ENCODE measurements around the gene OPA3.

- TF ChIP-seq POLR2A (IDR thresholded peaks at IDR 0.05) (no peak), CTCF (IDR thresholded peaks at IDR 0.05) (no peak)
These were observed 13.0 kb upstream of the OPA3 start for GRCh38 chr19:45597425-45598111.

All from adrenal gland (tissue), 5 donors.